ENCODE results near the gene RNF224. TPM values are rescaled to one million over a fixed set of nuclear protein-coding genes. Genes with fewer than 3 reads are reported as not detected.

Gene RNF224
- polyA plus RNA-seq, 1 donor = 87.5 TPM

- Histone ChIP-seq H3K27ac (ENCODE audit: low read length) (no peak overlapping the region), H3K36me3 (ENCODE audit: control insufficient read depth, insufficient read depth, low read length) (peaks cover 75% of the 10 kb centered on the region), H3K4me1 (ENCODE audit: control insufficient read depth, insufficient read depth, low read length) (peaks cover under 1% of the 10 kb centered on the region), H3K27me3 (ENCODE audit: control insufficient read depth, insufficient read depth, low read length) (no peaks in the 10 kb centered on the region), H3K4me3 (ENCODE audit: low read length) (no peak overlapping the region), H3K9me3 (ENCODE audit: control insufficient read depth, low read depth, low read length) (peaks cover 13% of the 10 kb centered on the region)
- DNase-seq = no peak
- no CpG with 5 or more reads among the region's 17 CpGs for WGBS (ENCODE audit: insufficient coverage, low lambda C conversion rate)
Observed at GRCh38 chr9:137269231-137269772, 42.0 kb downstream of the RNF224 start.

- Histone ChIP-seq H3K9me3 (ENCODE audit: control insufficient read depth, low read depth, low read length) (peaks cover 11% of the 10 kb centered on the region), H3K4me1 (ENCODE audit: control insufficient read depth, insufficient read depth, low read length) (peaks cover 11% of the 10 kb centered on the region), H3K27me3 (ENCODE audit: control insufficient read depth, insufficient read depth, low read length) (no peaks in the 10 kb centered on the region), H3K27ac (ENCODE audit: low read length) (no peak overlapping the region), H3K36me3 (ENCODE audit: control insufficient read depth, insufficient read depth, low read length) (peaks cover 64% of the 10 kb centered on the region), H3K4me3 (ENCODE audit: low read length) (no peak overlapping the region)
- no CpG with 5 or more reads among the region's 32 CpGs for WGBS (ENCODE audit: insufficient coverage, low lambda C conversion rate)
- DNase-seq = no peak
Observed at GRCh38 chr9:137270929-137271695, 43.8 kb downstream of the RNF224 start.

- H3K4me3 ChIP-seq (ENCODE audit: low read length) = no peak overlapping the region
- H3K27ac ChIP-seq (ENCODE audit: low read length) = no peak overlapping the region
- peaks cover 13% of the 10 kb centered on the region for H3K9me3 ChIP-seq (ENCODE audit: control insufficient read depth, low read depth, low read length)
- H3K27me3 ChIP-seq (ENCODE audit: control insufficient read depth, insufficient read depth, low read length) = no peaks in the 10 kb centered on the region
- no peak for DNase-seq
- peaks cover 16% of the 10 kb centered on the region for H3K4me1 ChIP-seq (ENCODE audit: control insufficient read depth, insufficient read depth, low read length)
- peaks cover 59% of the 10 kb centered on the region for H3K36me3 ChIP-seq (ENCODE audit: control insufficient read depth, insufficient read depth, low read length)
- no CpG with 5 or more reads among the region's 3 CpGs for WGBS (ENCODE audit: insufficient coverage, low lambda C conversion rate)
Observed at GRCh38 chr9:137271696-137272076, 44.4 kb downstream of the RNF224 start.

- WGBS (ENCODE audit: insufficient coverage, low lambda C conversion rate) = no CpG with 5 or more reads among the region's 39 CpGs
- Histone ChIP-seq H3K9me3 (ENCODE audit: control insufficient read depth, low read depth, low read length) (peaks cover 13% of the 10 kb centered on the region), H3K27ac (ENCODE audit: low read length) (no peak overlapping the region)
Observed at GRCh38 chr9:137272241-137273094, 45.2 kb downstream of the RNF224 start.

GRCh38 chr9:137273095-137273490 is 45.8 kb downstream of the RNF224 start:
- peak in 1 of 2 donors; percentile 1 for DNase-seq
- Histone ChIP-seq H3K27me3 (ENCODE audit: control insufficient read depth, insufficient read depth, low read length) (peaks cover 6% of the 10 kb centered on the region), H3K9me3 (ENCODE audit: control insufficient read depth, low read depth, low read length) (peaks cover 15% of the 10 kb centered on the region), H3K4me1 (ENCODE audit: control insufficient read depth, insufficient read depth, low read length) (peaks cover 24% of the 10 kb centered on the region), H3K27ac (ENCODE audit: low read length) (no peak overlapping the region), H3K36me3 (ENCODE audit: control insufficient read depth, insufficient read depth, low read length) (peaks cover 48% of the 10 kb centered on the region), H3K4me3 (ENCODE audit: low read length) (no peak overlapping the region)
- WGBS (ENCODE audit: insufficient coverage, low lambda C conversion rate) = no CpG with 5 or more reads among the region's 13 CpGs

More at GRCh38 chr9:137272241-137273094, 45.2 kb downstream of the RNF224 start:
- Histone ChIP-seq H3K4me1 (ENCODE audit: control insufficient read depth, insufficient read depth, low read length) (peaks cover 24% of the 10 kb centered on the region), H3K27me3 (ENCODE audit: control insufficient read depth, insufficient read depth, low read length) (peaks cover under 1% of the 10 kb centered on the region), H3K36me3 (ENCODE audit: control insufficient read depth, insufficient read depth, low read length) (peaks cover 53% of the 10 kb centered on the region), H3K4me3 (ENCODE audit: low read length) (no peak overlapping the region)
- peak in 1 of 2 donors; percentile 1 for DNase-seq

- H3K4me3 ChIP-seq (ENCODE audit: low read length) = no peak overlapping the region
- no peak overlapping the region for H3K27ac ChIP-seq (ENCODE audit: low read length)
- DNase-seq = no peak
- WGBS (ENCODE audit: insufficient coverage, low lambda C conversion rate) = no CpG with 5 or more reads among the region's 15 CpGs
- H3K9me3 ChIP-seq (ENCODE audit: control insufficient read depth, low read depth, low read length) = peaks cover 16% of the 10 kb centered on the region
- H3K27me3 ChIP-seq (ENCODE audit: control insufficient read depth, insufficient read depth, low read length) = peaks cover 7% of the 10 kb centered on the region
- peaks cover 43% of the 10 kb centered on the region for H3K36me3 ChIP-seq (ENCODE audit: control insufficient read depth, insufficient read depth, low read length)
- peaks cover 24% of the 10 kb centered on the region for H3K4me1 ChIP-seq (ENCODE audit: control insufficient read depth, insufficient read depth, low read length)
Observed at GRCh38 chr9:137273611-137274320, 46.5 kb downstream of the RNF224 start.

GRCh38 chr9:137275203-137275587 is 47.9 kb downstream of the RNF224 start:
- Histone ChIP-seq H3K27ac (ENCODE audit: low read length) (no peak overlapping the region), H3K4me1 (ENCODE audit: control insufficient read depth, insufficient read depth, low read length) (peaks cover 29% of the 10 kb centered on the region), H3K27me3 (ENCODE audit: control insufficient read depth, insufficient read depth, low read length) (peaks cover 15% of the 10 kb centered on the region), H3K36me3 (ENCODE audit: control insufficient read depth, insufficient read depth, low read length) (peaks cover 35% of the 10 kb centered on the region), H3K9me3 (ENCODE audit: control insufficient read depth, low read depth, low read length) (peaks cover 22% of the 10 kb centered on the region), H3K4me3 (ENCODE audit: low read length) (no peak overlapping the region)
- no CpG with 5 or more reads among the region's 10 CpGs for WGBS (ENCODE audit: insufficient coverage, low lambda C conversion rate)
- DNase-seq = no peak

GRCh38 chr9:137275588-137276472 is 48.5 kb downstream of the RNF224 start:
- Histone ChIP-seq H3K4me3 (ENCODE audit: low read length) (no peak overlapping the region), H3K9me3 (ENCODE audit: control insufficient read depth, low read depth, low read length) (peaks cover 28% of the 10 kb centered on the region), H3K27ac (ENCODE audit: low read length) (peak overlapping the region; percentile 71), H3K27me3 (ENCODE audit: control insufficient read depth, insufficient read depth, low read length) (peaks cover 20% of the 10 kb centered on the region), H3K4me1 (ENCODE audit: control insufficient read depth, insufficient read depth, low read length) (peaks cover 35% of the 10 kb centered on the region), H3K36me3 (ENCODE audit: control insufficient read depth, insufficient read depth, low read length) (peaks cover 34% of the 10 kb centered on the region)
- no peak for DNase-seq
- WGBS (ENCODE audit: insufficient coverage, low lambda C conversion rate) = 60% methylated on average over 2 of the region's 24 CpGs

GRCh38 chr9:137276473-137277328 is 49.4 kb downstream of the RNF224 start:
- Histone ChIP-seq H3K27me3 (ENCODE audit: control insufficient read depth, insufficient read depth, low read length) (peaks cover 20% of the 10 kb centered on the region), H3K4me1 (ENCODE audit: control insufficient read depth, insufficient read depth, low read length) (peaks cover 35% of the 10 kb centered on the region), H3K4me3 (ENCODE audit: low read length) (peak overlapping the region; percentile 71), H3K36me3 (ENCODE audit: control insufficient read depth, insufficient read depth, low read length) (peaks cover 28% of the 10 kb centered on the region), H3K9me3 (ENCODE audit: control insufficient read depth, low read depth, low read length) (peaks cover 25% of the 10 kb centered on the region), H3K27ac (ENCODE audit: low read length) (peak overlapping the region; percentile 71)
- DNase-seq = peak in 1 of 2 donors; percentile 88
- WGBS (ENCODE audit: insufficient coverage, low lambda C conversion rate) = 20% methylated on average over 1 of the region's 30 CpGs
